SJSA1 (cell line): ENCODE results near the gene A1BG. TPM values are rescaled to one million over a fixed set of nuclear protein-coding genes. Genes with fewer than 3 reads are reported as not detected.
"Not testable (repeated sequence)": the region's sequence is repeated elsewhere in the genome, so short reads cannot be mapped to it uniquely, and the experiment has no call there.

Experiments used
- DNase-seq, 2 experiments: peaks; one replicate each; pipeline ENCODE4 v3.0.0-alpha.2; 2015 to 2020; ENCODE audit warnings: low spot score in 2 of 2, low read depth in 1 of 2
- H3K27ac ChIP-seq: fragments of 250-450 bp; sonication (Bioruptor Pico); 2 replicates; pipeline ENCODE4 v1.5.1; 2020; ENCODE audit warnings: mild to moderate bottlenecking, moderate library complexity
- H3K27me3 ChIP-seq: fragments of 250-450 bp; sonication (Bioruptor Pico); replicated peaks from 2 replicates; pipeline ENCODE4 v1.5.1; 2020; ENCODE audit warnings: mild to moderate bottlenecking, moderate library complexity
- H3K36me3 ChIP-seq: fragments of 250-450 bp; sonication (Bioruptor Pico); 2 replicates; pipeline ENCODE4 v1.5.1; 2020; ENCODE audit warnings: mild to moderate bottlenecking
- H3K4me1 ChIP-seq: fragments of 250-450 bp; sonication (Bioruptor Pico); replicated peaks from 2 replicates; pipeline ENCODE4 v1.6.1; 2021; ENCODE audit warnings: mild to moderate bottlenecking
- H3K4me3 ChIP-seq: fragments of 250-450 bp; sonication (Bioruptor Pico); 2 replicates; pipeline ENCODE4 v1.5.1; 2020; ENCODE audit warnings: mild to moderate bottlenecking
- H3K9me3 ChIP-seq: fragments of 250-450 bp; sonication (Bioruptor Pico); replicated peaks from 2 replicates; pipeline ENCODE4 v1.5.1; 2020; ENCODE audit warnings: mild to moderate bottlenecking
- total RNA-seq: library from RNA; depleted of rRNA; stranded (reverse); fragments of >200 nt; shearing (Covaris generic); gene quantifications from 2 replicates; pipeline ENCODE4 v1.2.3, GENCODE V29; 2014

The A1BG gene
- total RNA-seq, 1 experiment from 2014 or later: 23.6 TPM

DNA sequence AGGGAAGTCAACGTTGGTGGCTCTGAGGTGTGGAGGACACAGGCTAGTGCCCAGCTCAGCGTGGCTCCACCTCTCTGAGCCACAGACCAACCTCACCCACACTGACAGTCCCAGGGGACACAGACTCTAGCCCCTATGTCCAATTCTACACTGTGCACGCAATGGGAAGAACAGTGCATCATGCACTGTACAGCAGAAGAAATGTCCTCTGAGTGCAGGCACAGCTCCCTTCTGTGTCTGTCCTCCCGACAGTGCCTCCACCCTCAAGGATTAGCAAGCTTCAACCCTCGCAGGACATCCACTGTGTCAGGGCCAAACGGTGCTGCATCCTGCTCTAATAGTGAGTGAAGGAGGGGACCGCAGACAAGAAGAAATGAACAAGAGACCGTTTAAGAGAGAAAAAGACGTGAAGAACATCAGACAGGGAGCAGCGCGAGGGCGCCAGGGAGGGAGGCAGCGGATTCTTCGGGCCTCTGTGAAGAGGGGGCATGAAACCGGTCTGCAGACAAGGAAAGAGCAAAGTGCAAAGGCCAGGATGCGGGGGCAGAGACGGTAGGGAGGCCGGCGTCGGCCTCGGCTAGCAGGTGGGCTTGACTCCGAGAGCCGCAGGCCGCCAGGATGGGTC lies 26.9 kb upstream of the A1BG start:
- Histone ChIP-seq H3K9me3 (no peaks in the 10 kb centered on the region), H3K36me3 (no peaks in the 10 kb centered on the region), H3K4me1 (peaks cover 13% of the 10 kb centered on the region), H3K27ac (peak overlapping the region; percentile 36), H3K4me3 (peak overlapping the region; percentile 68), H3K27me3 (no peaks in the 10 kb centered on the region)
- DNase-seq: peak in 1 of 2 experiments; percentile 42

- Histone ChIP-seq H3K4me1 (peaks cover 13% of the 10 kb centered on the region), H3K4me3 (no peak overlapping the region), H3K27ac (no peak overlapping the region), H3K27me3 (no peaks in the 10 kb centered on the region), H3K9me3 (no peaks in the 10 kb centered on the region), H3K36me3 (no peaks in the 10 kb centered on the region)
- peak in 1 of 2 experiments; percentile 29 for DNase-seq
These were observed 26.0 kb upstream of the A1BG start for GRCh38 chr19:58379246-58379645.

- not testable (repeated sequence) for H3K27me3 ChIP-seq, H3K4me3 ChIP-seq, H3K9me3 ChIP-seq, H3K4me1 ChIP-seq, H3K27ac ChIP-seq, H3K36me3 ChIP-seq, DNase-seq
These were observed 23.4 kb upstream of the A1BG start for GRCh38 chr19:58376724-58377123.

DNA sequence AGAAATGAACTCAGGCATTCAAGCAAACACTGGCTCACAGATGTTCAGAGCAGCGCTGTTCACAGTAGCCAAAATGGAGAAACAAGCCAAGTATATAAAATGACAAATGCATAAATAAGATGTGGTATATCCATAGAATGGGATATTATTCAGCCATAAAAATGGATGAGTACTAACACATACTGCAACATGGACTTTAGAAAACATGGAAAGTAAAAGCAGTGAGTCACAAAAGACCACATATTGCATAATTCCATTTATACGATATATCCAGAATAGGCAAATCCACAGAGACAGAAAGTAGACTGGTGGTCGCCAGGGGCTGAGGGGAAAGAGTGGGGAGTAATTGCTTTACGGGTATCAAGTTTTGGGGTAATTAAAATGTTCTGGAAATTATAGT lies 20.9 kb upstream of the A1BG start:
- Histone ChIP-seq H3K9me3 (no peaks in the 10 kb centered on the region), H3K36me3 (no peaks in the 10 kb centered on the region), H3K27ac (no peak overlapping the region), H3K27me3 (no peaks in the 10 kb centered on the region), H3K4me3 (no peak overlapping the region), H3K4me1 (no peaks in the 10 kb centered on the region)
- no peak for DNase-seq

DNA sequence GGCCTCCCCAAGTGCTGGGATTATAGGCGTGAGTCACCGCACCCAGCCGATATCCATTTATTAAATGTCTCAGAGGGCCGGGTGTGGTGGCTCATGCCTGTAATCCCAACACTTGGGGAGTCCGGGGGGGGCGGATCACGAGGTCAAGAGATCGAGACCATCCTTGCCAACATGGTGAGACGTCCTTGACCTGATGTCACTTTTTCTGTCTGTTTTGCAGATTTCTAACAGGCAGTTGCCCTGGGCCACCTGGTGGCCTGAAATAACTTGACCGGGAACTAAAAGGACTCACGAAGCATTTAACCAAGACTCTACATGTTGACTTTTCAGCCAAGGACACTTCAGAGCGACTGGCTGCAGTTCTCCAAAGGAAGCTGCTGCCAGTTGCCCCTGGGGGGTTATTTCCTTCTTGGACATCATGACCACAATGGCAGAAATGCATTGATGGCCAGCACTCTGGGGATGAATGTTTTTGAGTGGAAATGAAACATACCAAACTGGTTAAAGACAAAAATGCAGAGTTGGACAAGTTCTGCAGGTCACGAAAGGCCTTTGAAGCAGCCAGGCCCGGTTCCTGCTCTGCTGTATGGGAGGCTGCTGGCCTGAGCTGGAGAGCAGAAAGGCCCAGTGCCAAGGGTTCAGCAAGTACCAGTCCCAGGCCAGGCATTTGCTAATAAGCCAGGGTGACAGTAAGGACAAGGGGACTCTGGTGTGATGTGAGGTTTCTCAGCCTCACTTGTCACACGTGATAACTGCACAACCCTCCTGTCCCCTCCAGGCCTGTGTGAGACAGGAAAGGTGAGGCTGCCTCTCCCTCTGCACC lies 19.2 kb upstream of the A1BG start:
- Histone ChIP-seq H3K4me3 (no peak overlapping the region), H3K36me3 (no peaks in the 10 kb centered on the region), H3K27me3 (no peaks in the 10 kb centered on the region), H3K9me3 (0 out of 2 replicates have a peak, but pooled peaks cover 7% of the 10 kb centered on the region), H3K27ac (no peak overlapping the region), H3K4me1 (no peaks in the 10 kb centered on the region)
- no peak for DNase-seq

DNA sequence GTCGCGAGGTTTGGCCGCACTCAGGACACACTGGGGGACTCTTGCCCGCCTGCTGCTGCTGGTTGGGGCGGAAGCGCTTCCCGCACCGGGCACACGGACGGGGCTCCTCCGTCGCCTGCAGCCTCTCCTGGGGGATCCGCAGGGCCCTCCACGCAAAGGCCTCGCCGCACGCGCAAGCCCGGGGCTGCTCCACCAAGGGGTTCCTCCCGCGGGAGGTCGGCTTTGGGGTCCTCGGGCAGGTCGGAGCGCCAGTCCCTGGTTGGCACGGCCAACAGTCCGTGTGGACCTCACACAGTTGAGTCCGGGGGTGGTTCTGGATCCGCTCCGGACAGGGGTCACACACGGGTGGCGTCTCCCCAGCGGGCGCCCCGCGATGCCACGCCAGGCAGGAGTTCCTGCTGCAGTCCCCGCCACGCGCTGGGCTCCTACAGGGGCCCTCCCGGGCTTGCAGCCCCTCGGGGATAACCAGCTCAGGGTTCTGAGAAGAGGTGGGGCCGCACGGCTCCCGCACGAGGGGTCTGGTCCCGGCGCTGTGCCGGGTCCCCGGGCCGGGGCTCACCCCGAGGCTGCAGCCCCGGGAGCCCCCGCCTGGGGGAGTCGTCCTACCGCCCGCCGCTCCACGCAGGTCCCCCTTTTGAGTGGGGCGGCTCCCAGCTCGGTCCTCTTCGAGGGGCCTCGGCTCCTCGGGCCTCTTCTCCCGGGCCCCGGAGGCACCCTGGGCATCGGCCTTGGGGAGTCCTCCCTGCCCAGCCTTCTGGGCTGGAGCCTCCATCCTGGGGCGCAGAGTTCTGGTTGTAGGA lies 15.5 kb upstream of the A1BG start:
- Histone ChIP-seq H3K4me1 (no peaks in the 10 kb centered on the region), H3K9me3 (0 out of 2 replicates have a peak, but pooled peaks cover 7% of the 10 kb centered on the region), H3K4me3 (no peak overlapping the region), H3K36me3 (no peaks in the 10 kb centered on the region), H3K27ac (no peak overlapping the region), H3K27me3 (no peaks in the 10 kb centered on the region)
- DNase-seq: peak in 1 of 2 experiments; percentile 37

DNA sequence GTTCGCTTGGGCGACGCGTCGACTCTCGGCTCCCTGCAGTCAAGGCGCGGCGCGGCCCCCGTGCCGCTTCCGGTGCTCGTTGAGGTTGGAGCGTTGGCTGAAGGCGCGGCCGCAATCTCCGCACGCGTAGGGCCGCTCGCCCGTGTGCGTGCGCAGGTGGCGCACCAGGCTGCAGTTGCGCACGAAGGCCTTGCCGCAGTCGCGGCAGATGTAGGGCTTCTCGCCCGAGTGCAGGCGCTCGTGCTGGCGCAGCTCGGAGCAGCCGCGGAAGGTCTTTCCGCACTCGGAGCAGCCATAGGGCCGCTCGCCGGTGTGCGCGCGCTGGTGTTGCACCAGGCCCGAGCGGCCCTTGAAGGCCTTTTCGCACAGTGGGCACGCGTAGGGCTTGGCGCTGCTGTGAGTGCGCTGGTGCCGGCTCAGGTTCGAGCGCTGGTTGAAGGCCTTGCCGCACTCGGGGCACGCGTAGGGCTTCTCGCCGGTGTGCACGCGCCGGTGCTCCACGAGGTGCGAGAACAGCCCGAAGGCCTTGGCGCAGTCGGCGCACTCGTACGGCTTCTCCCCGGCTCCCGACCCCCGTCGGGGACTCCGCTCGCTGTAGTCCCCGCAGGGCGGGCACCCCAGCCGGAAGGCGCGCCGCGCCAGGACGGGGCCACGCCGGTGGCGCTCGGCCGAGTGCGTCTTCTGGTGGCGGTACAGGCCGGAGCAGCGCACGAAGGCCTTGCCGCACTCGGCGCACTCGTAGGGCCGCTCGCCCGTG lies 14.6 kb upstream of the A1BG start:
- H3K36me3 ChIP-seq: no peaks in the 10 kb centered on the region
- H3K4me3 ChIP-seq: no peak overlapping the region
- H3K27me3 ChIP-seq: no peaks in the 10 kb centered on the region
- peaks cover 3% of the 10 kb centered on the region for H3K4me1 ChIP-seq
- H3K9me3 ChIP-seq: 0 out of 2 replicates have a peak, but pooled peaks cover 7% of the 10 kb centered on the region
- DNase-seq: no peak
- no peak overlapping the region for H3K27ac ChIP-seq

DNA sequence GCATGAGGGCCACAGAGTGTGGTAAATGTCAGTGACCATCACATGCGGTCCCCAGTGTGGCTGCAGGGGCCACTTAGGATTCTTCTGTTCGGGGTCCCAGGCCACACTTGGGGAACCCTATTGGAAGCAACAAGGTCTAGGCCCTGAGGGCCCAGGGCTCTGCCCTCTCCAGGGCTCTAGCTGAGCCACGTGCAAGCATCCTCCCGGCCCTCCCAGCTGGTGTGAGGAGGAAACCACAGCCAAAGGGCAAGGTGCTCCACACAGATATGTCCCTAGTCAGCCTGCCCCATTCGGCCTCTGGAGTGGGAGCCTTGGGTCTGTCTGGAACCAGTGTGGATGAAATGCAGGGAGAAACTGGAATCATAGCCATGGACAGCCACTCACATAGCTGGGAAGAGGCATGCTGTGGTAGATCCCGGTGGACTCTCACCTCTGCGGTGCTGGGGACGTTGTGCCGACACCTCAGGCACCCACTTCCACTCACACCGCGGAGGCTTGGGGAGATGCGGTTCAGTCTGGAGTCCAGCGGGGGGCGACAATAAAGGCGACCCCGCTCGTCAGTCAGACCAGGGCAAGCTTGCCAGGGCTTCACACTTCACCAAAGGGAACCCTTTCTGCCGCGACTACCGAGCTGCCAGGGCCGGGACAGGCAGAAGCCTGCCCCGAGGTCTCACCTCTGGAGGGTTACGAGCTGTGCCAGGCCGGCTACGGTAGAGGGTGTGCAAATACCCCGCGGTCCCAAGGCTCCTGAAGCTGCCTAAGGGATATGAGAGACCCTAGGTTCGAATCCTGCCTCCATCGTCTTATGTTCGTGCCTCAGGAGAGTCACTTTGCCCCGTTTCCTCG lies 13.5 kb upstream of the A1BG start:
- peaks cover 8% of the 10 kb centered on the region for H3K4me1 ChIP-seq
- peak in 1 of 2 experiments; percentile 33 for DNase-seq
- 0 out of 2 replicates have a peak, but pooled peaks cover 7% of the 10 kb centered on the region for H3K9me3 ChIP-seq
- H3K27me3 ChIP-seq: no peaks in the 10 kb centered on the region
- no peak overlapping the region for H3K27ac ChIP-seq
- H3K4me3 ChIP-seq: no peak overlapping the region
- H3K36me3 ChIP-seq: no peaks in the 10 kb centered on the region

- Histone ChIP-seq H3K36me3 (no peaks in the 10 kb centered on the region), H3K4me3 (no peak overlapping the region), H3K27me3 (no peaks in the 10 kb centered on the region), H3K4me1 (peaks cover 14% of the 10 kb centered on the region), H3K9me3 (0 out of 2 replicates have a peak, but pooled peaks cover 7% of the 10 kb centered on the region), H3K27ac (no peak overlapping the region)
- no peak for DNase-seq
These were observed 10.9 kb upstream of the A1BG start for GRCh38 chr19:58364146-58364545.

- no peaks in the 10 kb centered on the region for H3K36me3 ChIP-seq
- no peaks in the 10 kb centered on the region for H3K9me3 ChIP-seq
- peak; percentile 97 to 98 for DNase-seq
- H3K27me3 ChIP-seq: no peaks in the 10 kb centered on the region
- H3K4me3 ChIP-seq: peak within 1 kb of the TSS; percentile 48
- H3K4me1 ChIP-seq: peaks cover 14% of the 10 kb centered on the region
- H3K27ac ChIP-seq: peak within 1 kb of the TSS; percentile 74
These were observed 9.1 kb upstream of the A1BG start, which contains the start of gene ZNF497 for GRCh38 chr19:58362272-58362994. ZNF497 (minus strand) TSS chr19:58362751; CDS start chr19:58357635, 5,116 bp downstream.

- Histone ChIP-seq H3K27ac (peak overlapping the region; percentile 74), H3K4me1 (peaks cover 14% of the 10 kb centered on the region), H3K9me3 (no peaks in the 10 kb centered on the region), H3K27me3 (peaks cover 3% of the 10 kb centered on the region; the same call in 1 of the 2 replicates), H3K36me3 (no peaks in the 10 kb centered on the region), H3K4me3 (peak overlapping the region; percentile 48)
- DNase-seq: peak in 1 of 2 experiments; percentile 60
These were observed 8.6 kb upstream of the A1BG start for GRCh38 chr19:58361900-58362271.
